Epithelial cell of prostate (primary cell): Measurements from ENCODE around the gene TC2N.
"Not testable (repeated sequence)": the region's sequence is repeated elsewhere in the genome, so short reads cannot be mapped to it uniquely, and the experiment has no call there.

Source experiments
- DNase-seq: peaks from one replicate; pipeline ENCODE4 v3.0.0-alpha.2; 2011; ENCODE audit warnings: low read depth, low spot score
- H3K27ac ChIP-seq: fragments of 450-650 bp; 2 replicates; pipeline ENCODE4 v1.5.1; 2017; ENCODE audit warnings: mild to moderate bottlenecking

TC2N gene

GRCh38 chr14:91774140-91775096 lies 92.9 kb downstream of the TC2N start:
- no peak overlapping the region for H3K27ac ChIP-seq
- no peak for DNase-seq

- DNase-seq = no peak
- no peak overlapping the region for H3K27ac ChIP-seq
These were observed 97.2 kb downstream of the TC2N start for GRCh38 chr14:91770185-91770584.

- H3K27ac ChIP-seq = peak overlapping the region; percentile 86
- peak; percentile 39 for DNase-seq
These were observed 111.6 kb downstream of the TC2N start for GRCh38 chr14:91755570-91756295.

- H3K27ac ChIP-seq = peak overlapping the region; percentile 86
These were observed 112.5 kb downstream of the TC2N start for GRCh38 chr14:91754819-91755218.

GRCh38 chr14:91754185-91754584 lies 113.2 kb downstream of the TC2N start:
- peak overlapping the region; percentile 86 for H3K27ac ChIP-seq
- no peak for DNase-seq

More at GRCh38 chr14:91754819-91755218, 112.5 kb downstream of the TC2N start:
- DNase-seq = no peak

- no peak for DNase-seq
- peak overlapping the region; percentile 86 for H3K27ac ChIP-seq
These were observed 113.7 kb downstream of the TC2N start for GRCh38 chr14:91753501-91754128.

- no peak for DNase-seq
- H3K27ac ChIP-seq = peak overlapping the region; percentile 86
These were observed 114.4 kb downstream of the TC2N start for GRCh38 chr14:91752961-91753360.

GRCh38 chr14:91751719-91752118 lies 115.6 kb downstream of the TC2N start:
- H3K27ac ChIP-seq = no peak overlapping the region
- no peak for DNase-seq

- H3K27ac ChIP-seq = peak overlapping the region; percentile 14
- no peak for DNase-seq
These were observed 116.6 kb downstream of the TC2N start for GRCh38 chr14:91750634-91751198.

- no peak for DNase-seq
- no peak overlapping the region for H3K27ac ChIP-seq
These were observed 117.5 kb downstream of the TC2N start for GRCh38 chr14:91749868-91750267.

GRCh38 chr14:91748049-91748448 lies 119.3 kb downstream of the TC2N start:
- H3K27ac ChIP-seq = no peak overlapping the region
- no peak for DNase-seq

GRCh38 chr14:91745344-91745743 lies 122.0 kb downstream of the TC2N start:
- DNase-seq = peak; percentile 22
- H3K27ac ChIP-seq = peak overlapping the region; percentile 58

GRCh38 chr14:91744068-91744480 lies 123.3 kb downstream of the TC2N start:
- peak; percentile 78 for DNase-seq
- peak overlapping the region; percentile 58 for H3K27ac ChIP-seq

- peak overlapping the region; percentile 58 for H3K27ac ChIP-seq
- no peak for DNase-seq
These were observed 124.1 kb downstream of the TC2N start for GRCh38 chr14:91743305-91743653.

- H3K27ac ChIP-seq = no peak overlapping the region
- no peak for DNase-seq
These were observed 124.6 kb downstream of the TC2N start for GRCh38 chr14:91742621-91743304.

GRCh38 chr14:91739867-91740266 lies 127.5 kb downstream of the TC2N start:
- not testable (repeated sequence) for H3K27ac ChIP-seq, DNase-seq

- no peak for DNase-seq
- H3K27ac ChIP-seq = no peak overlapping the region
These were observed 129.7 kb downstream of the TC2N start for GRCh38 chr14:91737619-91738018.

- no peak overlapping the region for H3K27ac ChIP-seq
- DNase-seq = no peak
These were observed 134.4 kb downstream of the TC2N start for GRCh38 chr14:91732859-91733477.

GRCh38 chr14:91732439-91732838 lies 134.9 kb downstream of the TC2N start:
- DNase-seq = no peak
- no peak overlapping the region for H3K27ac ChIP-seq
